ENCODE data around the gene CFAP119. TPM values are rescaled to one million over a fixed set of nuclear protein-coding genes. Genes with fewer than 3 reads are reported as not detected.
A peak's percentile ranks its signal among the peaks of the same experiment; 100 is the strongest.

Gene CFAP119
- total RNA-seq, 2 donors from 2014 or later, result 8.6 to 12.7 TPM

- peaks cover 34% of the 10 kb centered on the region for H3K36me3 ChIP-seq
- H3K27me3 ChIP-seq, result no peaks in the 10 kb centered on the region
- no peak for DNase-seq
- peak overlapping the region; percentile 81 for H3K27ac ChIP-seq
- H3K9me3 ChIP-seq, result no peaks in the 10 kb centered on the region
- H3K9ac ChIP-seq (ENCODE audit: low read depth in 2 of 2, low read length in 2 of 2), result peak overlapping the region; percentile 91 to 92
- intact Hi-C loops (cut with DNase I), result no loop called here
- TF ChIP-seq CTCF (IDR thresholded peaks at IDR 0.05), result no peak
- H3K4me1 ChIP-seq, result peaks cover 12% of the 10 kb centered on the region
- peak overlapping the region; percentile 75 for H3K4me3 ChIP-seq
Measured at GRCh38 chr16:30762991-30763725, 1.3 kb upstream of the CFAP119 start.

GRCh38 chr16:30761427-30761927 lies 385 bp downstream of the CFAP119 start:
- Histone ChIP-seq H3K27me3 (no peaks in the 10 kb centered on the region), H3K9me3 (no peaks in the 10 kb centered on the region), H3K4me1 (peaks cover 12% of the 10 kb centered on the region), H3K27ac (peak overlapping the region; percentile 49), H3K9ac (ENCODE audit: low read depth in 2 of 2, low read length in 2 of 2) (peak overlapping the region; percentile 71 to 92), H3K36me3 (peaks cover 27% of the 10 kb centered on the region), H3K4me3 (peak overlapping the region; percentile 75)
- peak; percentile 59 for DNase-seq
- intact Hi-C loops (cut with DNase I), result no loop called here
- no peak for TF ChIP-seq CTCF (IDR thresholded peaks at IDR 0.05)

DNA sequence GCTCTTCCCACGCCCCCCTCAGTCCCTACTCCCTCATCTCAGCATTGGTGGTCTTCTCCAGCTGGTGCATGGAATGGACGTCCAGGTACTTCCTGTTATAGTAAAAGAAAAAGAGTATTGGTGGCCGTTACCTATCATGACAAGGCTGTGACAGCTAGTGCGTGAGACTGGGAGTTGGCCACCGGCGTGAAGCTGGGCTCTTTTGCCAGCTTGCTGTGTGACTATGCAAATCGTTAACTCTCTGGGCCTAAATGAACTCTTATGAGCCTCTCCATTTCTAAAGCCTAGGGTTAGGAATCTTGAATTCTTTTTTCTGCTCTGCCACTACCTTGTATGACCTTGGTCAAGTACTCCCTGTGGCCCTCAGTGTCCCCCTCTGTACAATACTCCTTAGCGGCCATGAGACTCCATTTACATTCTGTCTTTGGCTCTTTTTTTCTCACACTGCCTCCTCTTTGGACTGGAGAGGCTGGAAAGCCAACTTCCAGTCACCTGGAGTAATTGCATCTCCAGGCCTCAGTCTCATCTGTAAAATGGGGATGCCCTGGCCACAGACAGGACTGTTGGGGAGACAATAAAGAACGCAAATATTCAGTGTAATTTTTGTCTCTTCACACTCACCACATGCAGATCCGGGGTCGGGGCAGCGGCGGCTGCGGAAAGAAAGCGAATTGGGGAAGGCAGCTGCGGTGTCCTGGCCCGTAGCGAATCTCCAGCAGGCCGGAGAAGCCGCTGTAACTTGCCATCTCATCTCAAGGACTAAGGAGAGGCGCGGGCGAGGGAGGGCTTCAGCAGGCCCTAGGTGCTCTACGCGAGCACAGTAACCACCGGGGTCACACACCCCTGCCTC lies 1.1 kb downstream of the CFAP119 start:
- H3K4me1 ChIP-seq, result peaks cover 12% of the 10 kb centered on the region
- H3K9me3 ChIP-seq, result no peaks in the 10 kb centered on the region
- TF ChIP-seq CTCF (IDR thresholded peaks at IDR 0.05), result no peak
- DNase-seq, result no peak
- H3K27ac ChIP-seq, result peak overlapping the region; percentile 49
- peaks cover 20% of the 10 kb centered on the region for H3K36me3 ChIP-seq
- H3K27me3 ChIP-seq, result no peaks in the 10 kb centered on the region
- H3K9ac ChIP-seq (ENCODE audit: low read depth in 2 of 2, low read length in 2 of 2), result peak overlapping the region; percentile 71 to 92
- H3K4me3 ChIP-seq, result peak overlapping the region; percentile 75
- intact Hi-C loops (cut with DNase I), result no loop called here

- no peak for DNase-seq
- H3K9ac ChIP-seq (ENCODE audit: low read depth in 2 of 2, low read length in 2 of 2), result peak overlapping the region in 1 of 2 donors; percentile 21
Measured at GRCh38 chr16:30760001-30760559, 1.8 kb downstream of the CFAP119 start.

More at GRCh38 chr16:30760001-30760559, 1.8 kb downstream of the CFAP119 start:
- peaks cover 12% of the 10 kb centered on the region for H3K4me1 ChIP-seq
- TF ChIP-seq CTCF (IDR thresholded peaks at IDR 0.05), result no peak
- H3K27ac ChIP-seq, result no peak overlapping the region
- no peaks in the 10 kb centered on the region for H3K27me3 ChIP-seq
- intact Hi-C loops (cut with DNase I), result no loop called here
- H3K36me3 ChIP-seq, result peaks cover 14% of the 10 kb centered on the region
- H3K9me3 ChIP-seq, result no peaks in the 10 kb centered on the region
- no peak overlapping the region for H3K4me3 ChIP-seq

Data from colonic mucosa (tissue), 4 donors.